OCI-M1 (cell line): ENCODE data around the gene PAQR5.
"Not testable (repeated sequence)": the region's sequence is repeated elsewhere in the genome, so short reads cannot be mapped to it uniquely, and the experiment has no call there.

Experiments
- DNase-seq: peaks from one replicate; lab custom pipeline; 2025; lab: John Stamatoyannopoulos, UW

The PAQR5 gene

GRCh38 chr15:69293741-69294615 lies 4.7 kb upstream of the PAQR5 start:
- no peak for DNase-seq

- DNase-seq = no peak
Measured at GRCh38 chr15:69296606-69297005, 2.1 kb upstream of the PAQR5 start.

- DNase-seq = no peak
Measured at GRCh38 chr15:69297642-69298353, 914 bp upstream of the PAQR5 start.

DNA sequence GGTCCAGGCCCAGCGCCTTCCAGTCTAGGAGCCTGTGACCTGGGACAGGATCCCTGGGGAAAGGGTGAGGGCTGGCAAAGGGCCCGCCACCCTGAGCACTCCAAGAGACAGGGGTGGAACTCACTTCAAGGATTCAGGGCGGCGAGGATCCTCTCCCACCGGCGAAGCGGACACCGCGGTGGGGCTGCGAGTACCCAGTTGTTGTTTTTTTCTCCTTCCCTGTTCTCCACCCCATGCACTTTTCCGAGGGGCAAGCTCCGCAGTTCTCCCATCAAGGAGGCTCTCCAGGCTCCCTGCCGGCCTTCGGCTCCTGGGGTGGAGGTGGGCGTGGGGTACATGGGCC lies 387 bp upstream of the PAQR5 start:
- no peak for DNase-seq

- DNase-seq = no peak
Measured at GRCh38 chr15:69299451-69299886, 757 bp downstream of the PAQR5 start.

DNA sequence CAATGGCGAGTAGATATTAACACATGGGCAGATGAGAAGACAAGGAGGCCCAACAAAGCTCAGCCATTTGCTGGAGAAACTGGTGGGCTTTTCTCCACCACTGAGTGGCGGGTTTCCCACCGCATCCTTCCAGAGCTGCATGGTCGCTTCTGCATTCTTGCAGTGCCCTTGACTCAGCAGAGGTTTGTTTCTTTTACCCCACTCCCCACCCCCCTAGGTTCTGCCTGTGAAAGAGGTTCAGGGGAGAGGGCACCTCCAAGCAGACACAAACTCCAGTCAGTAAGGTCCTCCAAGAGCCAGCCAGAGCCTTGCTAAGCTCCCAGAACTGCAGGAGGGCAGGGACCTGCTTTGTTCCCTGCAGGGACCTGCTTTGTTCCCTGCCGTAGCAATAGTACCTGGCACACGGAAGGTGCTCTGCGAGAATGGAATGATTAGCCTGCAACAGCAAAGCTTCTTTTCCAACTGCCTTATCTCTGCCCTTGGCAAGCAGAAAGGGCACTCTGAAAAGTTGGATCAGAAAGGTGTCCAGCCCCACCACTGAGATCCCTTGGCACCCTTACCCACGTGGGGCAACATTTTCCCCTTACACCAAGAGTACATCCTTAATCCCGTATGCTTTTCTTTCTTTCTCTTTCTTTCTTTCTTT lies 1.4 kb downstream of the PAQR5 start:
- DNase-seq = no peak

DNA sequence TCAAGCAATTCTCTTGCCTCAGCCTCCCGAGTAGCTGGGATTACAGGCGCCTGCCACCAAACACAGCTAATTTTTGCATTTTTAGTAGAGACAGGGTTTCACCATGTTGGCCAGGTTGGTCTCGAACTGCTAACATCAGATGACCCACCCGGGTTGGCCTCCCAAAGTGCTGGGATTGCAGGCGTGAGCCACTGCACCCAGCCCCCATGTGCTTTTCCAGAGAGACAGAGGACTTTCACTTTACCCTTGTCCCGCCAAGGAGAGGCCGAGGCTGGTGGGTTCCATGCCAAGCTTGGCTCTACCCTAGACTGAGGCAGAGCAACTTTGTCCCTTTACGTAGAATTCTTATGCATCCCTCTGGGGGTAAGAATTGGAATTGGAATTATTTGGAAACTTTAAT lies 2.4 kb downstream of the PAQR5 start:
- not testable (repeated sequence) for DNase-seq

DNA sequence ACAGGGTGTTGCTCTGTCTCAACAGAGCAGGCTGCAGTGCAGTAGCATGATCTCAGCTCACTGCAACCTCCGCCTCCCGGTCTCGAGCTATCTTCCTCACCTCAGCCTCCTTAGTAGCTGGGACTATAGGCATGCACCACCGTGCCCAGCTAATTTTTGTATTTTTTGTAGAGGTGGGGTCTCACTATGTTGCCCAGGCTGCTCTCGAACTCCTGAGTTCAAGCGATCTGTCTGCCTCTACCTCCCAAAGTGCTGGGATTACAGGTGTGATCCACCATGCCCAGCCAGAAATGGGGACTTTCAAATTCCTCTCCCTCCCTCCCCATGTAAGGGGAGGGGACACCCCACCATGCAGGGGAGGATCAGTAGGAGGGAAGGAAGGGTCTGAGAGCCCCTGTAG lies 3.4 kb downstream of the PAQR5 start:
- DNase-seq = not testable (repeated sequence)

DNA sequence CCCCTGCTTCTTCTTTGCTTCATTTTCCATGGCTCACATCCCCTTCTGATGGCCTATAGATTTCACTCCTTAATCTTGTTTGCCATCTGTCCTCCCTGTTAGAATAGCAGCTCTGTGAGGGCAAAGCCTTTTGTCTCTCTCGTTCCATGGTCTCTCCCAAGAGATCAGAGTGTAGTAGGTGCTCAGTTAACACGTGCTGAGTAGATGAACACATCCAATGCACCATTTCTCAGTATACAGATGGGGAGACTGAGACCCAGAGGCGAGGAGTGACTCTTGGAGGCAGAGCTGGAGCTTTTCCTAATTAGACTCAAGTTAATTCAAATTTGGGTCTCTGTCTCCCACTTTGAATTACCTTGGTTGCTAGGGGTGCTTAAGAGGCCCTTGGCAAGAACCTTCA lies 4.2 kb downstream of the PAQR5 start:
- no peak for DNase-seq

- DNase-seq = peak; percentile 18
Measured at GRCh38 chr15:69303337-69304181, 4.8 kb downstream of the PAQR5 start.

DNA sequence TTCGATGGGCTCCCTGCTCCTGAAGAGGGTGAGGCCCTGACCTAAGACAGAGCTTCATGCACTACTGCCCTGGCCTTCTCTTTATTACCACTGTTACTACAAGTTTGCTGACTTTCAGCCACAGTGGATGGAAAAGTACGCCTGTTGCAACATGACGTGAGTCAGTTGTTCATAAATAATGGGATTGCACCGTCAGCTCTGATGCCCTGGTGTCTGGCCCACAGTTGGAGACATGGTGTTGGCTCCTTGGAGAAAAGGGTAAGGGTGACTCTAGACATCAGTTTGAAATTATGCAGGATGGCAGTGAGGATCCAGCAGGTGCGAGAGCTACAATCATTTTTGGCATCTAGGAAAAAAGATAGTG lies 5.5 kb downstream of the PAQR5 start:
- no peak for DNase-seq

DNA sequence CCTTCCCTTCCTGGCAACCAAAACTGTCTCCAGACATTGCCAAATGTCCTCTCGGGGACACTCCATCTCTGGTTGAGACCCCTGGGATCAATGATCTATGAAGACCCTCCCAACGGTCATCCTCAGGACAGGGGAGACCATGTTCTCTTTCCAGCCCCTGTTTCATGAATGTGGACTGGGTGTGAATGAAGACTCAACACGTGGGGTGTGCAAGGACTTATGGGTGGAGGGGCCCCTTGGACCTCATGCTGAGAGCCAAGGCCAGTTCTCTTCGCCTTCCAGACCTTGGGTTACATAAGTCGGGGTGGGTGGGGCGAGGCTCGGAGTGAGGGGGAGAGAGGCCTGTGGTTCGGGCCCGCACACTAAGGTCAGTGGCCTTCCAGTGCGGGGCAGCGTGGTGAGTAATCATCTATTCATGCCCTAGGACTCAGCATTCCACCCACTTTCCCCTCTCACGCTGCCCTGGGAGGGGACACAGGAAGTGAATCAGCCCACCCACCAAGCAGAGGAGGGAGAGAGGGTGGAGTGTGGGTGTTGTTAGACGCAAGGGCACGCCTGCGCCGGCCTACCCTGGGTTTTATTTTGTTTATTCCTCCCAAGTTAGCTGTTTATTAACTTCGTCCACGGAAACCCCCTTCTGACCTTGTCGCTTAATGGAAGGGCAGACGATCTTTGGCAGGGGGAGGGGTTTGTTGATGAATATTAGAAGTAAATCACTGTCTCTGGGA lies 6.7 kb downstream of the PAQR5 start:
- no peak for DNase-seq

GRCh38 chr15:69305933-69306568 lies 7.3 kb downstream of the PAQR5 start:
- no peak for DNase-seq

DNA sequence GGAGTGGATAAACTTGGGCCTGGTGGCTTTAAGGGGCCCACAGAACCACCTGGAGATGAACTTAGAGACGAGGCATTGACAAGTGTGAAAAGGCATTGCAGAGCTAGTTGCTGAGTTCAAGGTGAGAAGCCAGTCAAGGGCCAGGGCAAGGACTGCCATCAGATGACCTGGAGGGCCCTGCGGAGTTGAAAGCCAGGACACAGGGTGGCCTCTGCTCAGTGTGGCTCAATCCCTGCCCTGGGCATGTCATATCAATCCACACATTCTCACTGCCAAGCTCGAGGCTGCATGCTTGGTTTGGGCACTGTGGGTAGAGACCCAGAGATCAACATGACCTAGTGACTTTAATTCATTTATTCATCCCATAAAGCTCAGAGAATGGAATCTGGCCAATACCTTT lies 9.2 kb downstream of the PAQR5 start:
- no peak for DNase-seq

DNA sequence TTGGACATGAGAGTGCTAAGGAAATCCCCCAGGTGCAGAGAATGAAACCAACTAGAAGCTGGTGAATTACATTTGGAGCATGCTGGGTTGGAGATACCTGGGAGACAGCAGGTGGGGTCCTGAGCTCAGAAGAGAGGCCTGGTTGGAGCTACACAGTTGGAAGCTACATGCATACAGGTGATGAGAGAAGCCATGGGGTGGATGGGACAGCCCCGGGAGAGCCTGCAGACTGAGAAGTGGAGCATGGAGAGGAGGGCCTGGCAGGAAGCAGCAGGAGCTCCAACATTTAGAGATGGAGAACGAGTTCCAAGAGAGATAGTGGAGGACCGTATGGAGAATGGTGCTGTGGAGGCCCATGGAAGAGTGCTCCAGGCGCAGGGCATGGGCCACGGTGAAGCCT lies 10.2 kb downstream of the PAQR5 start:
- no peak for DNase-seq

DNA sequence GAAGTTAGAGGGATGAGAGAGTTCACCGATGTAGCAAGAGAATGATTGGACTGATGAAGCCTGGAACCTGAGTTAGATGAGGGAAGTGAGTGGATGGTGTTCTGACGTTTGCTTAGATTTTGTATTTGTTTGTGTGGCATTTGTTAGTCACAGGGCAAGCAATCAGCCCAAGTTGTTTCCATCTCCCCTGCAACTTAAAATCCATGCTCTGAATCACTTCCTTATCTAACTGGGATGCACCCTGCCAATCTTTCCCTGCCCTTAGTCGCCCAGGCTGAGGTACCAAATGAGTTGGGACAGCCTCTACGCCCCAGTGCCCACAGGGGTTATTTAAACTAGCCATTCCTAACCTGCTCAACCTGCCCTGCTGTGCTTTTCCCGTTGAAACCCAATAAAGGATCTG lies 12.6 kb downstream of the PAQR5 start:
- DNase-seq = no peak

DNA sequence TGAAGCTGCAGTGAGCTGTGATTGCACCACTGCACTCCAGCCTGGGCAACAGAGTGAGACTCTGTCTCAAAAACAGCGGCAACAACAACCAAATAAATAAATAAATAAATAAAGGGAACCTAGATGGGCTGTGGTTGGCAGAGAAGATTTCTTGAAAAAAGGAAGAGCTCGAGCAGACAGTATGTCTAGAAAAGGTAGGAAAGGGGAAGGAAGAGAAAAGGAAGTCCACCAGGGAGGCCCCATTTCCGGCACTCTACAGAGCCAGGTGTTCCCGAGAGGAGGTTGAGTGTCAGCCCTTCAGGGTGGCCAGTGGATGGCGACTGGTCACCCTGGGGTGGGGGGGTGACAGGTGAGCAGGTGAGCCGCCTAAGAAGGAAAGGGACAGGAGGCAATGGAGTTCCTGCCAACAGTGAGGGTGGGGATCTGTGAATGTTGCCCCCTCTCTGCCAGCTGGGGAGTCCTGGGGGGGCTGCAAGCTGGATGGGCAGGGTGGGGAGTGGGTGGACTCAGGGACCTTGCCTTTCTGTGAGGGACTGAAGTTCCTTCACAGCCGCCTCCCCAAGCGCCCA lies 14.8 kb downstream of the PAQR5 start:
- no peak for DNase-seq

DNA sequence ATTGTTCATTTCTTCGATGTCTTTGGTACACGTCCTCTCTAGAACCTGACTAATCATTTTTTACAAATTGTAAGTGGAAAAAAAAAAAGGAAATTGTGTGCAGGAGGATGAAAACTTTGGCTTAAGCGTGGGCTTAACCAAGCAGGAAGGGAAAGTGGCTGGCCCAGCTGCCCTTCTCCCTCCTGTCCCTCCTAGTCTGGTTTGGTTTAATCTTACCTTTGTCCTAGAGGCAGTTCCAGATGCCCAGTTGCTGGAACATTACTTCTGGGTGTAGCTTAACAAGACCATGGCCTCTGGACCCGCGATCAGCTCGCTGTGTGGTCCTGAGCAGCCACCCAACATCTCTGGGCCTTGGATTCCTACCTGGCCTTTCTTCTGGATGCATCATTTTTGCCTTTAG lies 15.4 kb downstream of the PAQR5 start:
- no peak for DNase-seq

- no peak for DNase-seq
Measured at GRCh38 chr15:69314736-69315135, 16.0 kb downstream of the PAQR5 start.

- no peak for DNase-seq
Measured at GRCh38 chr15:69315402-69316110, 16.8 kb downstream of the PAQR5 start.
